Measurements from ENCODE around the gene SAYSD1.

- TF ChIP-seq CTCF (conservative IDR thresholded peaks at IDR 0.05; ENCODE audit: low read depth, low read length) (no peak), EZH2phosphoT487 (IDR thresholded peaks at IDR 0.05; ENCODE audit: borderline replicate concordance, low read length) (no peak), EZH2 (IDR thresholded peaks at IDR 0.05; ENCODE audit: low read length, unreplicated experiment) (no peak)
These were observed 1.2 kb downstream of the SAYSD1 start for GRCh38 chr6:39113788-39114187.
